CD4-positive, CD25-positive, alpha-beta regulatory T cell (primary cell): ENCODE results near the gene RUNX1. TPM values are rescaled to one million over a fixed set of nuclear protein-coding genes. Genes with fewer than 3 reads are reported as not detected.

Experiments
- ATAC-seq, 2 donors: fragments of 150-1000 bp; cut with Tn5 transposase; one replicate each; pipeline ENCODE4 v1.10.0; 2021; ENCODE audit warnings: low read depth in 2 of 2, moderate number of reproducible peaks in 2 of 2, moderate library complexity in 1 of 2
- DNase-seq, 3 donors: peaks; one replicate each; pipeline versions ENCODE4 v3.0.0 to v3.0.0-alpha.2; 2012 to 2022; ENCODE audit warnings: mixed read lengths in 1 of 3
- H3K27ac ChIP-seq: one replicate; pipeline ENCODE4 v1.7.0; 2013; ENCODE audit warnings: mild to moderate bottlenecking, low read length; ENCODE audit not compliant: insufficient read depth, poor library complexity, severe bottlenecking
- H3K27me3 ChIP-seq: one replicate; pipeline ENCODE4 v1.7.0; 2013; ENCODE audit warnings: low read length; ENCODE audit not compliant: control insufficient read depth, insufficient read depth
- H3K36me3 ChIP-seq: one replicate; pipeline ENCODE4 v1.7.0; 2013; ENCODE audit warnings: mild to moderate bottlenecking, low read length, moderate library complexity; ENCODE audit not compliant: control insufficient read depth, insufficient read depth
- H3K4me1 ChIP-seq: 2 replicates; pipeline ENCODE4 v1.7.0; 2013; ENCODE audit warnings: mild to moderate bottlenecking, low read length; ENCODE audit not compliant: insufficient read depth, control insufficient read depth, poor library complexity, severe bottlenecking
- H3K4me3 ChIP-seq: one replicate; pipeline ENCODE4 v1.7.0; 2013; ENCODE audit warnings: low read depth, mild to moderate bottlenecking, low read length, moderate library complexity
- H3K9me3 ChIP-seq, 2 experiments: 1 replicate in 1 of 2; 2 replicates in 1 of 2; pipeline ENCODE4 v1.7.0; 2013; ENCODE audit warnings: low read length in 2 of 2, mild to moderate bottlenecking in 1 of 2, moderate library complexity in 1 of 2; ENCODE audit not compliant: control insufficient read depth in 2 of 2
- H3K27ac Mint-ChIP-seq, 3 donors: one replicate each; pipeline ENCODE4 v1.8.0; 2020 to 2022; ENCODE audit warnings: mild to moderate bottlenecking in 3 of 3, mixed read lengths in 3 of 3, moderate library complexity in 2 of 3
- H3K27me3 Mint-ChIP-seq: one replicate; pipeline ENCODE4 v1.8.0; 2022; ENCODE audit warnings: mild to moderate bottlenecking, mixed read lengths
- H3K36me3 Mint-ChIP-seq: one replicate; pipeline ENCODE4 v1.8.0; 2020; ENCODE audit warnings: mixed read lengths
- H3K4me1 Mint-ChIP-seq, 4 donors: one replicate each; pipeline ENCODE4 v1.8.0; 2020 to 2022; ENCODE audit warnings: mixed read lengths in 4 of 4, mild to moderate bottlenecking in 1 of 4
- H3K4me3 Mint-ChIP-seq, 4 donors: one replicate each; pipeline ENCODE4 v1.8.0; 2020 to 2022; ENCODE audit warnings: mild to moderate bottlenecking in 4 of 4, mixed read lengths in 4 of 4, moderate library complexity in 3 of 4
- H3K9me3 Mint-ChIP-seq, 7 donors: one replicate each; pipeline ENCODE4 v1.8.0; 2020 to 2022; ENCODE audit warnings: mixed read lengths in 7 of 7, mild to moderate bottlenecking in 3 of 7, moderate library complexity in 2 of 7
- polyA plus RNA-seq, 4 donors: library from polyadenylated mRNA; unstranded; fragments of 300-500 nt; fragmentation: Illumina TruSeq; gene quantifications; one replicate each; pipeline ENCODE4 v1.2.3, GENCODE V29; 2021
- total RNA-seq: library from RNA; stranded (reverse); gene quantifications from one replicate; pipeline ENCODE4 v1.2.3, GENCODE V29; 2022

Gene RUNX1
- total and polyA plus RNA-seq, 5 donors from 2014 or later, result 14.2 to 133 (median 21.4) TPM

GRCh38 chr21:34936883-34937563 lies 112.1 kb downstream of the RUNX1 start:
- peak overlapping the region; percentile 84 for H3K4me3 ChIP-seq
- peak overlapping the region; percentile 89 for H3K27ac ChIP-seq
- Mint-ChIP-seq H3K9me3 (no peaks in the 10 kb centered on the region), H3K36me3 (no peaks in the 10 kb centered on the region), H3K4me3 (peak overlapping the region; percentile 29 to 81 (median 74)), H3K27me3 (no peaks in the 10 kb centered on the region), H3K27ac (peak overlapping the region; percentile 95 to 97 (median 97)), H3K4me1 (peaks cover 73 to 97% (median 85%) of the 10 kb centered on the region in 4 donors)
- H3K4me1 ChIP-seq, result peaks cover 65% of the 10 kb centered on the region
- H3K36me3 ChIP-seq, result no peaks in the 10 kb centered on the region
- H3K9me3 ChIP-seq, result no peaks in the 10 kb centered on the region
- ATAC-seq (no peak), DNase-seq (no peak)
- no peaks in the 10 kb centered on the region for H3K27me3 ChIP-seq

GRCh38 chr21:34936371-34936789 lies 112.7 kb downstream of the RUNX1 start:
- peaks cover 71% of the 10 kb centered on the region for H3K4me1 ChIP-seq
- no peaks in the 10 kb centered on the region for H3K36me3 ChIP-seq
- Mint-ChIP-seq H3K4me1 (peaks cover 79 to 96% (median 83%) of the 10 kb centered on the region in 4 donors), H3K9me3 (peaks cover 0 to 2% (median 0%) of the 10 kb centered on the region in 7 donors), H3K27me3 (no peaks in the 10 kb centered on the region), H3K4me3 (peak overlapping the region; percentile 29 to 81 (median 74)), H3K36me3 (no peaks in the 10 kb centered on the region), H3K27ac (peak overlapping the region; percentile 45 to 97 (median 95))
- H3K27me3 ChIP-seq, result no peaks in the 10 kb centered on the region
- peak overlapping the region; percentile 84 for H3K4me3 ChIP-seq
- ATAC-seq (peak; percentile 64 to 73), DNase-seq (peak in 2 of 3 donors; percentile 59 to 89)
- no peaks in the 10 kb centered on the region for H3K9me3 ChIP-seq
- peak overlapping the region; percentile 89 for H3K27ac ChIP-seq

DNA sequence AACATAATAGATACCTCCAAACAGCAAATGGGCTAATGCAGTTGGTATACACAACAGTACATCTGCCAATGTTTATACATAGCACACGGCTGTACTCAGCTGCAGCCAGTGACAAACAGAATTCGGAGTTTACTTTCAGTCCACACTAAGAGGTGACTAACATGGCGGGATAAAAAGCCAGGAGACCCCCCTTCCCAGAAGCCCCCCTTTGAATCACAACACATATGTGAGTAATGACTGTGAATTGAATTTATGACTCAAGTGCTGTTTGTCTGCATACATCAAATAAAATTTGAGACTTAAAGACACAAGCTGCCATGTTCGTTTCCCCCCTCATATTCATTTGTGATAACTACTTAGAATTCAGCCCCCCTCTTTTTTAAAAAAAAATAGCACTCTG lies 113.2 kb downstream of the RUNX1 start:
- Histone ChIP-seq H3K4me3 (peak overlapping the region; percentile 84), H3K27me3 (no peaks in the 10 kb centered on the region), H3K27ac (peak overlapping the region; percentile 89), H3K9me3 (no peaks in the 10 kb centered on the region), H3K4me1 (peaks cover 70% of the 10 kb centered on the region), H3K36me3 (no peaks in the 10 kb centered on the region)
- no peaks in the 10 kb centered on the region for H3K27me3 Mint-ChIP-seq
- H3K9me3 Mint-ChIP-seq, result peaks cover 0 to 2% (median 0%) of the 10 kb centered on the region in 7 donors
- peak overlapping the region; percentile 29 to 81 (median 74) for H3K4me3 Mint-ChIP-seq
- H3K27ac Mint-ChIP-seq, result peak overlapping the region; percentile 45 to 97 (median 95)
- DNase-seq (no peak), ATAC-seq (peak in 1 of 2 donors; percentile 20)
- peaks cover 77 to 93% (median 79%) of the 10 kb centered on the region in 4 donors for H3K4me1 Mint-ChIP-seq
- no peaks in the 10 kb centered on the region for H3K36me3 Mint-ChIP-seq

DNA sequence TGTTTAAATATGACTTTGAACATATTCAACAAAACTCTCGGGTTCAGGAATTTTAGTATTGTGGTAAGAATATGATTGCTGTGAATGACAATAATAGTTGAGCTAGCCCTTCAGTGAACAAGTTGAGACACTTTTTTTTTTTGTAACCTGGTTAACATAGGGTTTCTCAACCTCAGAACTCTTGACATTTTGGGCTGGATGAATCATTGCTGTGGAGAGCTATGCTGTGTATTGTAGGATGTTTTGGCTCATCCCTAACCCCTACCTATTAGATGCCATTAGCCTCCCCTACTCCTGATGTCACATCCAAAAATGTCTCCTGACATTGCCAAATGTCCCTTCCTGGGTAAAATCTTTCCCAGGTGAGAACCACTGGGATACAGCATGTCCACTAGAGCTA lies 113.7 kb downstream of the RUNX1 start:
- Histone ChIP-seq H3K4me1 (peaks cover 66% of the 10 kb centered on the region), H3K27me3 (no peaks in the 10 kb centered on the region), H3K9me3 (no peaks in the 10 kb centered on the region), H3K27ac (peak overlapping the region; percentile 89), H3K4me3 (peak overlapping the region; percentile 84), H3K36me3 (no peaks in the 10 kb centered on the region)
- Mint-ChIP-seq H3K27ac (peak overlapping the region; percentile 45 to 97 (median 95)), H3K27me3 (no peaks in the 10 kb centered on the region), H3K36me3 (no peaks in the 10 kb centered on the region), H3K4me1 (peaks cover 73 to 93% (median 77%) of the 10 kb centered on the region in 4 donors), H3K9me3 (peaks cover 0 to 2% (median 0%) of the 10 kb centered on the region in 7 donors), H3K4me3 (peak overlapping the region in 3 of 4 donors; percentile 39 to 81 (median 78))
- ATAC-seq (peak; percentile 30 to 32), DNase-seq (peak in 1 of 3 donors; percentile 33)

DNA sequence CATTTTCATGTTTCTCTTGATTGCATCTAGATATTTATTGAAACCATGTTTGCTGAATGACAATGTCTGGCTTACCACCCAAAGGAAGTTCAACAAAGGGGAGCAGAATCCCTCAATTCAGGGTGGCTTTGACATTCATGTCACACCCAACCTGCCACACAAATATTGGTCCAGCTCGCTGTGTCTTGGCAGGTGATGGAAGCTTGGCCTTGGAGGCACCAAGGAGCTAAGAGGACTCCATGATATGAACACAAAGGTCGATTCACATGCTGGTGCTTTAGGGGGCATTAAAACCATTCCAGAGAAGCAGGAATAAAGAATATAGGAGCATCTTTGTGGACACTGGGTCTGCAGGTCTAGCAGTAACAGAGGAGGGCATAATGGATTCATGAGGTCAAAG lies 114.8 kb downstream of the RUNX1 start:
- H3K27me3 ChIP-seq, result no peaks in the 10 kb centered on the region
- ATAC-seq (no peak), DNase-seq (no peak)
- peaks cover under 1% of the 10 kb centered on the region for H3K36me3 Mint-ChIP-seq
- peaks cover 0 to 2% (median 0%) of the 10 kb centered on the region in 7 donors for H3K9me3 Mint-ChIP-seq
- peak overlapping the region; percentile 77 to 88 (median 84) for H3K4me3 Mint-ChIP-seq
- H3K27me3 Mint-ChIP-seq, result no peaks in the 10 kb centered on the region
- peaks cover 66 to 88% (median 72%) of the 10 kb centered on the region in 4 donors for H3K4me1 Mint-ChIP-seq
- peak overlapping the region; percentile 95 to 97 (median 96) for H3K27ac Mint-ChIP-seq
- peaks cover 61% of the 10 kb centered on the region for H3K4me1 ChIP-seq
- H3K4me3 ChIP-seq, result peak overlapping the region; percentile 84
- no peaks in the 10 kb centered on the region for H3K36me3 ChIP-seq
- H3K27ac ChIP-seq, result peak overlapping the region; percentile 89
- H3K9me3 ChIP-seq, result no peaks in the 10 kb centered on the region

DNA sequence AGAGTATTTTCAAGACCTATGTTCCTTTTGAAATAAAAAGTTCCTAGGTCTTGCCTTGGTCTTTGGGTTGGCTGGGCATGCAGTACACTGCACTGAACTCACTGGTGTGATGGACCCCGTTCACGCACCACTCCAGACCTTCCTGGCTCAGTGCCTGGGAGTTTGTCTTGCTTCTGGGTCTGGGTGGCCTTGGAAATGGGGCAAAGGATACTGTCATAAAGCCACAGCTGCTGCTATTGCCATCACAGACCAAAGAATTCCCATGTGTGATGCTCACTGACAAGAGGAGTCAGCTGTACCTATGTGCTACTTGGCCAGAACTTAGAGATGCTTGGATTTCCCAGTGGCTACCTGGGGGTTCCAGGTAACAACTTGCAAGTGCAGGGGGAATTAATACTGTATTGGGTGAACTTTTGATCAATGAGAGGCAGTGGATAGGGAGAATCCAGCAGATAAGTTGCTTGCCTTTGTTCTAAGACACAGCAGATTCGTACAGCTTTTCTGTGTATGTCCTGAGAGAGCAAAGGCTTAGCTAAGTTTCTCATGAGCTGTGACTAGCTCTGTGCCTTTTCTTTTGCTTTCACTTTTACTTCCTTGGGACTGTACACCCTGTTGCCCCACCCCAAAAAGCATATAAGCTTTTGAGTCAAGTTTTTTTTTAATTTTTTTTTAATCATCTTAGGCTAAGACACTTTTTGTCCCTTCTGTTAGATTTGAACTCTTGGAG lies 115.3 kb downstream of the RUNX1 start:
- DNase-seq, result peak; percentile 23 to 90 (median 71)
- H3K9me3 Mint-ChIP-seq, result peaks cover 0 to 2% (median 0%) of the 10 kb centered on the region in 7 donors
- Histone ChIP-seq H3K27me3 (no peaks in the 10 kb centered on the region), H3K4me1 (peaks cover 61% of the 10 kb centered on the region), H3K27ac (peak overlapping the region; percentile 89), H3K4me3 (peak overlapping the region; percentile 84), H3K9me3 (no peaks in the 10 kb centered on the region), H3K36me3 (no peaks in the 10 kb centered on the region)
- H3K27me3 Mint-ChIP-seq, result no peaks in the 10 kb centered on the region
- H3K4me1 Mint-ChIP-seq, result peaks cover 66 to 88% (median 71%) of the 10 kb centered on the region in 4 donors
- peak; percentile 83 to 92 for ATAC-seq
- H3K4me3 Mint-ChIP-seq, result peak overlapping the region; percentile 77 to 88 (median 84)
- peak overlapping the region; percentile 95 to 97 (median 96) for H3K27ac Mint-ChIP-seq
- peaks cover 4% of the 10 kb centered on the region for H3K36me3 Mint-ChIP-seq

GRCh38 chr21:34932233-34932632 lies 116.9 kb downstream of the RUNX1 start:
- H3K4me1 ChIP-seq, result peaks cover 56% of the 10 kb centered on the region
- no peaks in the 10 kb centered on the region for H3K9me3 ChIP-seq
- peaks cover 0 to 2% (median 0%) of the 10 kb centered on the region in 7 donors for H3K9me3 Mint-ChIP-seq
- peaks cover 55 to 84% (median 61%) of the 10 kb centered on the region in 4 donors for H3K4me1 Mint-ChIP-seq
- peak overlapping the region; percentile 89 for H3K27ac ChIP-seq
- H3K36me3 Mint-ChIP-seq, result peaks cover 4% of the 10 kb centered on the region
- ATAC-seq (no peak), DNase-seq (no peak)
- H3K27me3 Mint-ChIP-seq, result no peaks in the 10 kb centered on the region
- no peaks in the 10 kb centered on the region for H3K36me3 ChIP-seq
- peak overlapping the region in 3 of 4 donors; percentile 2 to 81 (median 73) for H3K4me3 Mint-ChIP-seq
- H3K4me3 ChIP-seq, result peak overlapping the region; percentile 45
- no peaks in the 10 kb centered on the region for H3K27me3 ChIP-seq
- H3K27ac Mint-ChIP-seq, result peak overlapping the region; percentile 95 to 97 (median 96)
